Measurements from ENCODE around the gene PYGM.
A peak's percentile ranks its signal among the peaks of the same experiment; 100 is the strongest.

Gene PYGM

DNA sequence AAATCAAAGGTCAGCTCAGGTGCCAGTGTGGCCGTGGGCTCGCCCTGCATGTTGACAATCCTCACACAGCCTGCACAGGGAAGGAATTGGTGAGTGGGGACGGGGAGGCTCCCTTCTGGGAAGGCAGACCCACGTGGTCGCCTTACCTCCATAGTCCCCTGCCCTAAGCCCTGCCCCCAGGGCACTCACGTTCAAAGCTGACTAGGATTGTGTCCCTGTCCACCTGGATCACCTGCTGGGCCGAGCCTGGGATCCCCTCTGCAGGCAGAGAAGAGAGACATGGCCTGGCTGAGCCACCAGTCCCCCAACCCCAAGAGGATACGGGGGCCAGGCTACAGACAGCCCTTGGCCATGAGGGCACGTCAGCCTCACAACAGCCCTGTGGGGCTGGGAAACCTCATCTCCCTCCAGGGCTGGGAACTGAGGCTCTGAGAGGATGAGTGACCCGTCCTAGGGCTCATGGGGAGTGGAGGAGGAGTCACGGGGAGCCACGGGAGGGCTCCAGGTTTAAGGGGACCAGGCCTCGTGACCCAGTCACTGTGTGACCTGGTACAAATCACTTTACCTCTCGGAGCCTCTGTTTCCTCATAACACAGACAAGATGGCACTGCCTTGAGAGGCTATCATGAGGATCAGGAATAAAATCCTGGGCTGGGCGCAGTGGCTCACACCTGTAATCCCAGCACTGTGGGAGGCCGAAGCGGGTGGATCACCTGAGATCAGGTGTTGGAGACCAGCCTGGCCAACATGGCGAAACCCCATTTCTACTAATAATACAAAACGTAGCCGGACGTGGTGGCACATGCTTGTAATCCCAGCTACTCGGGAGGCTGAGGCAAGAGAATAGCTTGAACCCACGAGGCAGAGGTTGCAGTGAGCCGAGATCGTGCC, 30.7 kb upstream of the PYGM start:
- FAIRE-seq: no peak

DNA sequence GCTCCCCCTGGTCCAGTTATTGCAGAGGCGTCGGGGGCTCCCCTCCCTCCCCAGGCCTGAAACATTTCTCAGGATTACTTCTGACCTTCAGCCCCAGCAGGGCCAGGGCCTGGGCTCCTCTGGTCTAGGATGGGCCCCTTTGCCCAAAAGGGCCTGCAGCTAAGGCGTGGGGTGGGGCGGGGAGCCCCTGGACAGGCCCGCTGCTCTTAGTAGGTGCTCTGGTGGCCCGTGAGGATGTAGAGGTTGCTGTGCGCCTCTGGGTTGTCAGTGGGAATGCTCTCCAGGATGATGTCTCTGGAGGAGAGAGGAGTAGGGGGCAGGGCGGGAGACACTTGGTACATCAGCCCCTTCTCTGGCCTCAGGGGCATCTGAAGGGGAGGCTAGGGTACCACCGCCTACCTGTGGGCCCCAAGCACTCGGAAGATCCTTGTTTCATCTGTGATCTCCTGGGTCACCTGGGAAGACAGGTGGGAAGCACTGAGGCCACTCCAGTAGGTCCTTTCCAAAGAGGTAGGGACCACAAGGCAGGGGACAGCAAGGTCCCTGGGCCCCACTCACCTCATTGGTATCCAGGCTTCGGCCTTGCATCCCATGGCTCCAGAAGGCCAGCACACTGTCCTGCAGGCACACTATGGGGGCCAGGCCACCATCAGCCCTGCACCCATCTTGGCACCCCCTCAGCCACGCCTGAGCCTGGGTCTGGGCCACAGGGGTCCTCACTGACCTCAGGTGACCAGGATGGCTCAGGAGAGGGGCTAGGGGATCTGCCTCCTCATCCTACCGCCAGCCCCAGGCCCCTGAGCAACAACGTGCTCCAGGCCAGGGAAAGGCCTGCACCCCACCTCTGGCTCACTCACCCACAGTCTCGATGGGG, 29.8 kb upstream of the PYGM start:
- FAIRE-seq: no peak

DNA sequence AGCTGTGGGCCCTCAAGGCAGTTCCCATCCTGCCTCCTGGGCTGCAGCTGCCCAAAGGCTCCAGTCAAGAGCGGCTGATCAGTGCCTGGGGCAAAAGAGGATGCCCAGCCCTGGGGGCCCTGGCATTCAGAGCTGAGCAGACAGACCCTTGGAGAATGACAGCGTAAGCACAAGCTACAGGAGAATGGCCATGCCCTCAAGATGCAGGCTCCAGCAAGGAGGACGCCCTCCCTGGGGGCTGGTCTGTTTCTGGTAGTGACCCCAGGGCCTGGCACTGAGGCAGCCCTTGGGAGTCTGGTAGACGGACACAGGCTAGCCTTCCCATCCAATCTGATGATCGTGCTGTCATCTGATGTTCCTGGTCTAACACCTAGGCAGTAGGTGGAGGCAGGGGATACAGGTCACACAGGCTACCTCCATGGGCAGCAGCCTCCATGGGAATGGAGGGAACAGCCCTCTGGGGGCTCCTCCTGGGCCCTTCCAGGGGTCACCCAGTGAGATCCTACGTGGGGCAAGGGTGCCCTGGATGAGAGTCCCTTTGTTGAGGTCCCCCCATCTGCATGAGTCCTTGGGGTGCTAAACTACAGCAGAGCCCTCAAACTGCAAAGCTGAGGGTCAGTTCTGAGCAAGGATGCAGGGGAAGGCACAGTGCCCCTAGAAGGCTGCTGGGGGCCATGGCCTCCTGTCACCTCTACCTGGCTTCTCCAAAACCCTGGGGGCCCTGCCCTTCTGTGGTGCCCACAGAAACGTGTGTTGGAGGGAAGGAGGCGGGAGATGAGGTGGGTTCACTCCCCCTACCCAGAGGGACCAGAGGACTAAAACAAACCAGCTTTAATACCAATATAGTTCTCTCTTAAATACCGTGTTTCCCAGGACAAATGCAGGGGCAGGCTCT, 28.8 kb upstream of the PYGM start:
- FAIRE-seq: no peak

DNA sequence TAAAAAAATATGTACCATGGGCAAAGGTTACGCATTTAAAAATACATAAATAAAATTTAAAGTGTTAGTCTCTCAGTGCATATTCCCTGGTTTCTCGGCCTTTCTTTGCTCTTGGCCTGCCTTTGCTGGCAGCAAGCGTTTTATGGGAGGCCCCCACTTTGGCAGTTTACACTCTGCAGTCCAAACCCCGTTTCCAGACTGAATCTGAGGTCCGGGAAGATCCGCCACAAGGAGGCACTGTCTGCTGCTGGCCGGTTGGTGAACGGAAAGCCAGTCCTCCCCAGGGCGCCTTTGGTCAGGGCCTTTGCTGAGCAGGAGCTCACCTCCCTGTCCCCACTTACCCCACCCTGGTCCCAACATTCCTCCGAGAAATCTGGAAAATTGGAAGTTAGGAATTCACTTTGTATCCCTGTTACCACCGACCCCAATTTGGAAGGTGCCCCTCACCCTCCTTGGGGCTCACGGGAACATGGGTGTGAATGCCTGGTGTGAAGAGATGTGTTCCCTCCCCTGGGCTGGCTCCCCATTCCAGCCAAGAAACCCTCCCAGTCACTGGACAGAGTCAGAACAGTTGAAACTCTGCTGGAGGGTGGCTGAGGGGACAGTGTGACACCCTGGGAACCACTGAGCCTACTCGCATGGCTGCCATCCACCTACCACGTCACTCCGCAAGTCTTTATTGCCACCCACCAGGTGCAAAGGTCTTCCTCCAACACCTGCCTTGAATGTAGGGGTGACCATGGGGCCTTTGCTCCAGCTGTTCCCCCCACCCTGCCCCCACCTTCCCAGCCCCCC, 27.9 kb upstream of the PYGM start:
- no peak for FAIRE-seq

DNA sequence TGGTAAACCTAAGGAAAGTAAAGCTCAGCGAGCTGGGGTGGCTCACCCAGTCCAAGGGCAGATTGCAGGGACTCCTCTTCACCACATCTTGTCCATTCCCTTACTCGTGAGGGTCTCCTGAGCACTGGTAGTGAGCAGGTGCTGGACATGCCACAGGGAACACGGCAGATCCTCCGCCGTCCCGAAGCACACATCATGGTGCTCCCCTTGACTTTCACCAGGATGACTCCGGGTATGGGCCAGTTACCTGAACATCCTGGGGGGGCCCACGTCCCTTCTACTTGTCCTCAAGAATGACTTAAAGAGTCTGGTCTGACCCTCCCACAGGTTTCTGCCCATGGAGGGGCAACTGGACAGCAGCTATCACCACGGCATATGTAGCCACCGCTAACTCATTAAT, 26.5 kb upstream of the PYGM start:
- no peak for FAIRE-seq

DNA sequence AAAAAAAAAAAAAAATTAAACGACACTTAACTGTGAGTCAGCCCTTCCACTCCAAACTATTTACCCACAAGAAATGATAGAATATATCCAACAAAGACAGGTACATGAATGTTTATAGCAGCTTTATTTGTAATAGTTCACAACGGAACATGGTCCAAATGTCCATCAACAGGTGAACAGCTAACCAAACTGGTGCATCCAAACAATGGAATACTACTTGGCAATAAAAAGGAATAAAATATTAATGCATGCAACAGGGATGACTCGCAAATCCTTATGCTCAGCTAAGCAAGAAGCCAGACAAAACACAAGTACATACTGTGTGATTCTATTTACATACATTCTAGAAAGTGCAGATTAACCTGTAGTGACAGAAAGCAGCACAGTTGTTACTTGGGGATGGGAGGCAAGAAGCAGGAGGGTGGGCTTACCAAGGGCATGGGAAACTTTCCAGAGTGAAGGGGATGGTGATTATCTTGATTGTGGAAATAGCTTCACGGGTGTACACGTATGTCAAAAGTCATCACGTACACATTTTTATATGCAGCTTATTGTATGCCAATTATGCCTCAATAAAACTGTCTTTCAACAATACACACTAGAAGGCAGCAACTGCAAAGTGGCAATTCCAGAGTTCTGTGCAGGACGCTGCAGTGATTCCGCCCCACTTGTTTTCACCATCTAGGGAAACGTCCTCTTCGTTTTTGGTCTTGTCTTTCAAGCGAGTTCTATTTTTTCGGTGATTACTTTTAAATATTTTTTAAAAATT, 25.2 kb upstream of the PYGM start:
- FAIRE-seq: no peak

DNA sequence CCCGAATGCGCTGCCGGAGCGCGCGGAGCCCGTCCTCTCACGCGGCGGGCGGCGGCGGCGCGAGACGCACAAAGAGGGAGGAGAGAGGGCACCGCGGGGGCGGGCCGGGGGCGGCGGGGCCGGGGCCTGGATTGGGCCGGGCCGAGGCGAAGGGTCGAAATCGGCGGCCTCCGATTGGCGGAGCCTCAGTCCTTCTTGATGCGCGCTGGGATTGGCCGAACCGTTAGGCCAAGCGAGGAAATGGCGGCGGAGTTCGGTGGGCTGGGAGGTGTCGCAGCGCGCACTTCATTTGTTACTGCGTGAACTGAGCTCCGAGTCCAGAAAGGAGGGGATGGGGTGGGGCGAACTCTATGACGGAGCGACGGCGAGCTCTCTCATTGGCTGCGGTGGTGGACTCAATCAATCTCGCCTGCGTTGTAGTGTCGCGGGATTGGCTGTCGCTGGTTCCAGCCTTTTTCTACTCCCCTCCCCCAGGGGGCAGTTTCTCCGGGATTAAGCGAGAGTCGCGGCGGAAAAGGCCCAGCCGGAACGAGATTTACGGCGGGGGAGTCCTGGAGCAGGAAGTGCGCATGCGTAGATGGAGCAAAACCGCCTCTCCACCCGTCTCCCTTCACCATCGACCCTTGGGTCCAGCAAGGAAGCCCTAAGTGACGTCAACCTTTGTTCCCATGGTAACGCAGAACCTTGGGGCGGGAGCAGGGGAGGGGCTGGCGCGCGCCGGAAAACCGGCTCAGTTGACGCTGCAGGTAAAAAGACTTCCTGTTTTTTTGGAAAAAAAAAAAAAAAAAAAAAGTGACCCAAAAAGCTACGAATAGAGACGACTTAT, 18.9 kb upstream of the PYGM start, which contains the start of gene SF1:
Gene SF1 (minus strand): TSS at position 70 of the 826 bp plus-strand sequence. CDS start 150 bp downstream, outside the sequence.
- peak; percentile 97 for FAIRE-seq

DNA sequence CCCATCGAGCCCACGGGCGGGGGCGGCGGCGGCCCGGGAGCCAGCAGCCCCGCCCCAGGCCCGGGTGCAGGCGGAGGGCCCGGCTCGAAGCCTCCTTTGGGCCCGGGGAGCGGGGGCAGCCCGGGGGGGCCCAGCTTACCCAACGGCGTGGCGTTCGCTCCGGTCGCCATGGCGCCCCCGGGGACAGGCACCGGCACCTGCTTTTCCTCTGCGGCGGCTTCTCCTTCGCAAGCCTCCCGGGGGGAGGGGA, 18.4 kb upstream of the PYGM start:
- FAIRE-seq: no peak

DNA sequence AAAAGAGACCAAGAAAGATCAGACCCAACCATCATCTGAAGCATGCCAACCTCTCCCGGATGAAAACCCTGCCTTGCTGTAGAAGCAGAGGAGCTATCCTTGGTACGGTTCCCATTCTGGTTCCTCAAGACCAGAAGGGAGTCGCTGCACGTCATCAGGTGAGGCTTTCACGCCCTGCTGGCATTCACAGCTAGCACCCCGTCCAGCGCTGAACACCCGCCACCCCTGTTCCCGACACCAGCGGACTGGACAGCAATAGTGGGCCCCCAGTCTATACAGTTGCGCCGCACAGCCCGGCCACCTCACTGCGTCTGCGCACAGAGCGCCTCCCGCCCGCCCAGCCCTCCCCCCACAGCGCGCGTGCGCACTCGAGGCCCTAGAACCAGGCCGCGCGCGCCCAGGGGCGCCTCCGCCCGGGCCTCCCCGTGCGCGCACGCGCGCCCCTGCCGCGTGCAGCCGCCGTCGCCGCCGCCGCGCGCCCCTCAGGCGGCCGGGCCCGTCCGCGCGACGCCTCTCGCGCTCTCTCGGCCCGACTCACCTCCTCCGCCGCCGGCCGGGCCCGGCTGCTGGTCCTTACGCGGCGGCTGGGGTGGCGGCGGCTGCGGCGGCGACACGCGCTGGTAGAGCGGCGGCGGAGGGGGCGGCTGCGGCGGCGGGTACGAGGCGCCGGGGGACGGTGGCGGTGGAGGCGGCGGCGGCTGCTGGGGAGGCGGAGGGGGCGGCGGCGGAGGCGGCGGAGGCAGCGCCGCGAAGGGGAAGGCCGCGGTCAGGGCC, 17.9 kb upstream of the PYGM start:
- FAIRE-seq: no peak

DNA sequence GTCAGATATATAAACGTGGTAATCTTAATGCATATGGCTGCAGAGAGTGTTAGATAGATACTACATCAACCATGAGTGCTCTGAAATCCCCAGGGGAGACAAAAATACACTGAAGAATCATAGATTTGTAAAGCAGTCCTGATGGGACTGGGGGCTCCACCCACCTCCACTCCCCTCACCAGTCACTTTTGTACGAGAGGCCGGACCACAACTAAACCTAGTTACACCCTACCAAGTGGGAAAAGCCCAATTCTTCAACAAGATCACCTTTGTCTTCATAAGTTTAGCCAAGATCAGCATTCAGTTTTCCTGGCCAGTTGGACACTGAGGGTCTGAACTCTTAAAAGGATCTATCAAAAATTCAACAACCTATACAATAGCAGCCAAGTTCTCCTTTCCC, 17.1 kb upstream of the PYGM start:
- no peak for FAIRE-seq

DNA sequence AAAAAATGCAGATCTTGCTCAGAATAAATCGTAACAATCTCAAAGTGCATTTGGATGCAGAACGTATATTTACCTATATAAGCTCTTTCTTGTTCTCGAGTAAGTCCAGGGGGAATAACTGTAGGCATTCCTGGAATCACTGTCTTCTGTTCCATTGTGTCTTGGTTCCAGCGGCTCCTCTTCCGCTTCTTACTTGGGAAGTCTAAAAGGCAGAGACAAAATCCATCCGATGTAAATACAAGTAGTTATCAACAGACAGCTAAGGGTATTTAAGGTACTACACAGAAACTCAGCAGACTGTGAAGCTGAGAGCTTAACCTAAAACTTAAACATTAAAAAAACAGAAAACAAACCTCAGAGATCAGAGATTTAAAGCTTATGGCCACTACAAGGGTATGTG, 16.7 kb upstream of the PYGM start:
- FAIRE-seq: no peak

DNA sequence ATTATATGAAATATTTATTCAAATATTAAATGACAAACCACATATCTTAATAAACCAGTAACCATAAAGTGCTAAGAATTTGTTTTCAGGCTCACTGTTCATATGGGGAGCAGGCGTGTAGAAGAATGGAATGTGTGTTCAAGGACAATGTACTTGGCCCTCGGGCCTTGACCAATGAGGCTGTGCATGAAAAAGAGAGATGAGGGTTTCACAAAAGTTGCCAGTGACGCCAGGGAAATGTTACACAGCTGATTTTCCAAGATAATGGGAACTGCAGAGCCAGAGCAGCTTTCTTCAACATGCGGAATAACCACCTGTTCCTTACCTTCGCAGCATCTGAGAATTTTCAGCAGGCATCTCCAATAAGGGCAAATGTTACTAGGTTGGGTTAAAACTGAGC, 14.4 kb upstream of the PYGM start:
- FAIRE-seq: no peak

DNA sequence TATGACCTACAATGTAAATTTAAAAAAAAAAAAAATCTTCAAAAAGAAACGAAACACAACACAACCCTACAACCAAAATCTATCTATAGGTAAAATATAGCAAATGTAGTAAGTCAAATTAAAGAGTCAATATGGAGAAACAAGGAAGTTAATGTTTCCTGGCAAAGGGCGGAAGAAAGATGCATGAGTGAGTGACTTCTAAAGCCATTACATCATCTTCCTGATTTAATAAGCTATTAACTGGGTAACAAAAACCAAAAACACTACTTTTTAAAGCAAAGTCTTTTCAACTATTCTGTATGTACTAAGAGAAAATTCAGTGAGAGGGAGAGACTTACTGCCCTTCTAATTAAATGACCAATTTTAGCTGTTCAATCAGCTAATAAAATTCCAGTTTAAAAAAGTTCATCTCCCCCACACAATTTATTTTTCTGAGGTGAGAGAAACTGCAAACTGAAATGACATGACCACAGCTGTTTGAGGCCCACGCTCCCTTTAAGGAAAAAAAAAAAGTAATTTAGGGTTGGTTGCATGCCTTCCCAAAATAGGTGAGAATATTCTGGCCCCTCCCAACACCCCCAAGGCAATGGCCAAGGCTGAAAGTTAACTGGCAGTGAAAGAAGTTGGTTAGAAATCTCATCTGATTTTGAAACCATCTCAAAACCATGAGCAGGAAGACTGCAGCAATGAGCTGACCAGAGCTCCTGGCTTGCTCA, 12.7 kb upstream of the PYGM start:
- FAIRE-seq: no peak

DNA sequence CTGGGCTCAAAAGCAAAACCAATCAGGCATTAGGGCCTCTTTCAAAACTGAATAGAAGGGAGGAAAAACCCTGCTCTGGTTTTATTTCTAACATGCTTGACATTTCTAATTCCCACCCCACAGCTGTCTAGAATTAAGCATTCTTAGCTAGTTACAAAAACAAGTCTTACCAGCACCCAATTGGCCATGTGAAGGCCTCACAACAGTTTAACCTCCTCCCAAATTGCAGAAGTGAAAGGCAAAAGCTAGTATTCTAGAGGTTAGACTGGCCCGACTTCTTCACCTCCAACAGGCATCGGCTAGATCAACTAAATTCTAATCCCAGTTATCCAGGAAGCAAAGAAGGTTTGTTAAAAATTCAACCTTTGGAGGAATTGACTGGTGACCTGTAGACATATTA, 12.1 kb upstream of the PYGM start:
- FAIRE-seq: no peak

DNA sequence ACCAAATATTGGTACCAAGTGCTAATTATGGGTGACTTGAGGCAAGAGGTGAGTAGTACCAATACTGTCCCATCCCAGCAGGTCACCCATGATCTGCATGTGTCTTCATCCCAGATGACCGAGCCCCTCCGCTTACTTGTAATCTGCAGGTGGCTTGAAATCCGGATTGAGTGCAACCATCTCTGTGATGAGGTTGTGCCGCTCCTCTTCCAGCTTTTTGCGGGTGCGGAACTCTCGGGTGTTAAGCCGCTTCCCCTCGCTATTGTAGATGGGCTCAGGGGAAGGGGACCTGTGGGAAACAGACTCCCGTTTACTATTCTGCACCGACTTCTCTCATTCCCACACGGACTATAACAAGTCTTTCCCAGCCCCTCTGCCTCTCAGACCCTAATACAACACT, 10.3 kb upstream of the PYGM start:
- FAIRE-seq: no peak

DNA sequence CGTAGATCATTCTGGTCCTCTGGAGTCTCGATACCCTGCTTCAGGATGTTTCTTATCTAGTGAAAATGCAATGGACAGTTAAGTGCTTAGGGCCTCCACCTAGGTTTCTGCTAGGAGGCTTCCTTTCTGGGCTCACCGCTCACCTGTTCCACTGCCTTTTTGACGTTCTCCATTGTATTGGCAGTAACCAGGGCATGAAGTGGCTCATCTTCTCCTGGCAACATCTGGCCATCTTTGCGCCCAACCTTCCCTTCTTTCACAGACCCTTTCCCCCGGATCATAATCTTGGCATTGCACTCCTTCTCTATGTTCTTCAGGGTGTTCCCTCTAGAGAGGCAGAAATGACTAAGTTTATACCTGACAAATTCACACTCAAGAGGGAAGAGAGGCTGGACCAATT, 9.5 kb upstream of the PYGM start:
- FAIRE-seq: no peak

DNA sequence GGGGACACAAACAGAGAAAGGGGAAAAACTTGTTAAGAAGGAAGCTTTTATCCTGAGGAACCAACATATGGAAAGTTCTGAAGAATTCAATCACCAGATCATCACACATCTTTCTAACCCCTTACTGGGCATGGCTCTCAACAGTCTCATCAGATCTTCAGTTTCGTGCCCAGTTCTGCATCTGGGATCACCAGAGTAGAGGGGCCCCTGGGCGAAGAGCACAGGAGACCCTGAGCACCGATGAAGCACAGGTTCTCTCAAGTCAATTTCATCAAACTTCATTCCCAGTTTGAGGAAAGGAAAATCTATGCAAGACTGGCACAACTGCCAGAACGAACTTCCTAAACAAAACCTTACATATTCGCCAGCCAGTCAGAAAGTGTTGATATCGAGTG, 8.5 kb upstream of the PYGM start:
- no peak for FAIRE-seq

DNA sequence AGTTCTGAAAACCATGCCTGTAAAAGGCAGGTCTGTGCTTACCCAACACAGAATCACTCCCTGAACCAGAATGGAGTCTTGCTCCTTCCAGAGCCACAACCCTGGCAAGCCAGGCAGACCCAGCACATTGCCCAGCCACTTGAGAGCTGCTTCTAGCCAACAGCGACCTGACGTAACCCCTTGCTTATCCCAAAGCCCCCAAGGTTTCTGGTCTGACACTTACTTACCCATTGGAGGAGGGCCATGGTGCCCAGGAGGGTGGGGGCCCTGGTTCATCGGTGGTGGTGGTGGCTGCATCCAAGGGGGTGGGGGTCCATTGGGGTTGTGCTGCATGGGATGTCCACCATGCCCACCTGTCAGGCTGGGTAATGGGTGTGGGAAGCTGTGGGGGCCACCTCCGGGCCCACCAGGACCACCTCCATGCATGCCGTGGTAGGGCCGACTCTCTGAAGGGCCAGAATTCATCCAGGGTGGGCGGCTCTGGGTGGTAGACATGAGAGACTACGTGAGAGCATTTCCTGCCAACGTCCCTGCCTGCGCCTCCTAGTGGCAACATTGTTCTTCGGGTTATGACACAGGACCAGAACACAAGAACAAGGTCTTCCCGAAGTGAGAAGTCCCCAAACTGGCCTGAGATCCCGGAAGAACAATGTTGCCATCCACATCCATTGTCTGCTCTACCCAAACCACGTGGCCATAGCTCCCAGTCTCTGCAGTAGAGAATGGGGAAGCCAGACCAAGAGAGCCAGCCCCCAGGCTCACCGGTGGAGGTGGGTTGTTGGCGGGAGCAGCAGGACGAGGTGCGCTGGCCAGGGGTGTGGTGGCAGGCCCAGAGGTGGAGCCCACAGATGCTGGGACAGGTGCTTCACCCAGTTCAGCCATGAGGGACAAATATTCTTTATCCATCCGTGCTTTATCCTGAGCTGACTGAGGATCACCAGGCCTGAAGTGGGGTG, 7.8 kb upstream of the PYGM start:
- FAIRE-seq: no peak

Data from TTC549 (cell line).